Measurements from ENCODE around the gene PIR.
A peak's percentile ranks its signal among the peaks of the same experiment; 100 is the strongest.

Gene PIR

DNA sequence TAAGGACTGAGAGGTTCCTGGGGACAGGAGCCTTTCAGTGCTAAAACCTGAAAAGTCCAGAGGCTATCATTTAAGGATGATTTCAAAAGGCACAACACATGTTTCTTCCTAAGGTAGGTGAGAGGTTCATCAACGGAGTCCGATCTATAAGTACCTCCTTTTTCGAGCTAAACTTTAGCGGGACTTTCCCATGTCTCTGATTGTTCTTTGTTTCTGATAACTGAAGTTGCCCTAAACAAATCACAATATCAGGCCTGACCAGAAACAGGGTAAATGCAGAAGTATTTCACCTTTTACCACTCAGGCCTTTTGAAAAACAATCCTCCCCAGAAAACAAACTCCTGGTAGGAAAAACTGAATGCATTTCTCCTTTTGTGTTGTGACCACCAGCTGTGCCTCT lies 17.6 kb downstream of the PIR start:
- DNase-seq: no peak

DNA sequence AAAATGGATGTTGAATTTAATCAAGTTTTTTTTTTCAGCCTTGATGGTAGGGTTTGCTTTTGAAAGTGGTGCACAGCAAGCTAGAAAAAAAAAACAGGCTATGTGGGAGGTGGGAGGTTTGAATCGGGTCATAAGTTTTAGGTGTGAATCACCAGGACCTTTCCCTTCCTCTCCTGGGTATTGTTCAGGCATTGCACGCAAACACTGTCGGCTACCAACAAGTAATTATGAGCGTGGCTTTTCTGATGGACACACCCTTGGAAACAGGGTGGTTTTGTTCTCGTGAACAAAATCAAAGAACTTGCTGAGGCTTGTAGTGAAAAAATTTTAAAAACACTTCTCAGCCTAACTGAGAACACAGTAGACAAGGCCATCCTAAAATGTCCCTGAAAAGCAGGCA lies 18.1 kb downstream of the PIR start:
- DNase-seq: no peak

DNA sequence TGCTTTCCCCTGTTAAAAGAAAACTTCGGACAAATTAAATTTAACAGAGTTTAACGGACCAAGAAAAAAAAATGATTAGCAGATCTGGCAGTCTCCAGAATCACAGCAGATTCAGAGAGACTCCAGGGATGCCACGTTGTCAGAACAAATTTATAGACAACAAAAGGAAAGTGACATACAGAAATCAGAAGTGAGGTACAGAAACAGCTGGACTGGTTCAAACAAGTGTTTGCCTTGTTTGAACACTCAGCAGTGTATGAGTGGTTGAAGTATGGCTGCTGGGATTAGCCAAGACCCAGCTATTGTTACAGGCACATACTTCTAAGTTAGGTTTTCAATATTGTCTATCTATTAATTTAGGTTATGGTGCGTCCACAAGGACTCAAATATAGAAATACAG lies 19.1 kb downstream of the PIR start:
- DNase-seq: no peak

DNA sequence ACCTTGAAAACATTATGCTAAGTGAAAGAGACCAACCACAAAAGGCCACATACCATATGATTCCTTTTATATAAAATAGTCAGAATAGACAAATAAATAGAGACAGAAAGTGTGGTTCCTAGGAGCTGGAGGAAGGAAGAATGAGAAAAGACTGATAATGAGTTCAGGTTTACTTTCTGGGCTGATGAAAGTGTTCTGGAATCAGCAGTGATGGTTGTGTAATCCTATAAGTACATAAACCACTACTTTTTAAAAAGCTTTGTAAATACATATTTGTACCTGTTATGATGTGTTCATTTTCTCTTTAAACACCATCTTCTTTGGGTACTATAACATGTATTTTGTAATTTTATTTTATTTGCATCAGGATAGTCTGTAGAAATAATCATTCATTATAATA lies 20.6 kb downstream of the PIR start:
- DNase-seq: no peak

DNA sequence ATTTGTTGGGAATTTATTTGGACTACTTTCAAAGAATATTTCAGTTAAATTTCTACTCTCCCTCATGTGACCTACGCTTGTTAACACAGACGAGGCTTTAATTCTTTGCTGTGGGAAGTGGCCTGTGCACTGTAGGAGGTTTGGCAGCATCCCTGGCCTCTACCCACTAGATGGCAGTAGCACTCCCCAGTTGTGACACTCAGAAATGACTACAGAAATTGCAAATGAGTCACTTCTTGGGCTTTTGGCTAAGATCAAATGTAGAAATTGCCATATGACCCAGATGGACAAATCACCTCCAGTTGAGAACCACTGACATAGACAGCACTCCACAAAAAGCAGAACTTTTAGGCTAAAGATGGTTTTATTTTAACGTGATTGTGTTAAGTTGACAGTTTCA lies 22.1 kb downstream of the PIR start:
- peak; percentile 53 for DNase-seq

DNA sequence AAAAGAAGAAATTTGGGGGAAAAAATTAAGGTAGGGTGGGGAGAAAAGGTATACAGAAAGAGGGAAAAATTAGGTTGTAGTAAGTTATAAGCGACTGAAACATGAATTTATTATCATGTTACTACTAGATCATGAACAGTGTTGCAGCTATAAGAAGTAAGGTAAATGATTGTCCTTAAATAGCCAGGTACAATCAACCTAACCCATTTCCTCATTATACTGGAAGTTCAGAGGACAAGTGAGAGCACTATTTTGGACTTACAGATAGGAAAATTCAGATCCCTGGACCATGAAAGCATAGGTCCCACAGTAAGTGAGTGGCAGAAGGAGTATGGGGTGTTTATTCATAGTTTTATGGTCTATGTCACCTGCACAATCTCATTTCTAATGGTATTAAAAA lies 23.5 kb downstream of the PIR start:
- no peak for DNase-seq

DNA sequence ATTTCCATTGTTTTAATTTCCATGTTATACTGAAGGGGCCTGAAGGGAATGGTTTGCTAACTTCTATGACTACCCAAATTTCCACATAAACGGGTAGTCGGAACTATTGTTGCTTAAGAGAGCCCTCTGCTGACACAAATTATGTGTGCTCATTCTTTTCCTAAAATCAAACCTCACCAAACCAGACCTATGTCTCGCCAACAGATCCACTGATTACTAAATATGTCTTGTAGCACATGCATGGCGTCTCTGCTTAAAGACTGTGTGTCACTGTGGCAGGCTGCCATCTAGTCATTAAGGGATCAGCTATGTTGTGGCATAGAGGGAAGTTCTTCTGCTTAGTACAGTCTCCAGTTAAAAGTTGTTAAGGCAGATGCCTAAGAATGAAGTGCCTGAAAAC lies 25.1 kb downstream of the PIR start:
- DNase-seq: no peak

DNA sequence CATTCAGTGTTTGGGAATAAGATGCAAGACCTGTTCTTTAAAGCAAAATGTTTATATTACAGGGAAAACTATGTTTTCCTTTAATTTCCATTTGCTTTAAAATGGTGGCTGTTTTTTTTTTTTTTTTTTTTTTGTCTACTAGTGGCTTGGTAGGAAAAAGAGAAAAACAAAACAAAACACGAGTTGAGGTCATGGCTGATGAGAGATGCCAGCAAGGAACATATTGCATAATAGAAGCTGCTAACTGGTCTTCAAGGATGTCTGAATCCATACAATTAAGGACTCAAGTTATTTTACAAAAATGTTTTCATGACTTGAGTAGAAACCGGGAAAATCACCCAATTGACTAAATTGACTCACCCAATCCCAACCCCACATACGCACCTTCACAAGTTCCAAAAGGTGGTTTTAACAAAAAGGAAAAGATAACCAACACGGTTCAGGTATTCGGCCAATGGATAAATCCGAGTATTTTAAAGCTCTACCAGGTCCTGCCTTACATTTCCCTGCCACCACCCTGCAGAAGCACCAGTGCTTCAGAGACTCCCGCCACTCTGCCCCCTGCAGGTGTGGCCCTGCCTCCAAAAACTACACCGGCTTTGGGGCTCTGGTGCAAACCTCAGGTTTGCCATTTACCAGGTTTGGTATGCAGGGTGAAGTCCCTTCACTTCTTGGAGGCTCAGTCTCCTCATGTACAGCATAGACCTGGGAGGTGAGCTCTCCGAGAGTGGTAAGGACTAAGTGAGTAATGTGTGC lies 27.1 kb downstream of the PIR start:
- no peak for DNase-seq

DNA sequence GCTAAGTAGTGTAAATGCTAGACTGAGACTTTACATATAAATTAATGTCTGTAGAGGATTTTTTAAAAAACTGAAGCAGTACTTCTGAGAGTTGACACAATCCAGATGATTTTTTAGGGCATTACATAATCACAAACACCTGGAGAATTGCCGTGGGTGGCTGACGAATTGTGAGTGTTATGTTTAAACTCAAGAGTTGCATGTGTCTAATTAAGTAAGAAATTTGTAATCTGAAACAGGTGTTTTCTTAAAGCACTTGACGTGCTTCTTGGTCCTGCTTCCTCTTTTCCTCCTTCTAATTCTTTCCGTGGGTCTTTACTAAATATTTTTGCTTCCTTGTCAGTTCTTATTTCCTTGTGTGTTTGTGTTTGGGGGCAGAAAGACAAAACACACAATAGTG lies 27.8 kb downstream of the PIR start:
- no peak for DNase-seq

DNA sequence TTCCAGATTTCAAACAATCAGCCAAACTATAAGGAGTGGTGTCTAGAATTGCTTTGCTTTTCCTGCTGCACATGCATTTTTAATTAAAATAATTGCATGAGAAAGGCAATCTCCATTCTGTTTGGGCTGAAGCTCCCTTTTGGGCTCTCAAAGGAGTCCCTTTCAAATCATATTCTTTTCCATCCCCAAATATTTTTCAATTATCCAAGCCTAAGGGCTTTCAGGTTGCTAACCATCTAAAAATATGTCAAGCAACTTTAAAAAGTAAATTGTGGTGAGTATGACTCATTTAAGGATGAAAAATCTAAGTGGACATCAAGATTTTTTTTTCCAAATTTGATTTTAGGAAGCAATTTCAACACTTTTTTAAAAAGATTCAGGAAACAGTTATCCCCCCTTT lies 28.4 kb downstream of the PIR start:
- no peak for DNase-seq

DNA sequence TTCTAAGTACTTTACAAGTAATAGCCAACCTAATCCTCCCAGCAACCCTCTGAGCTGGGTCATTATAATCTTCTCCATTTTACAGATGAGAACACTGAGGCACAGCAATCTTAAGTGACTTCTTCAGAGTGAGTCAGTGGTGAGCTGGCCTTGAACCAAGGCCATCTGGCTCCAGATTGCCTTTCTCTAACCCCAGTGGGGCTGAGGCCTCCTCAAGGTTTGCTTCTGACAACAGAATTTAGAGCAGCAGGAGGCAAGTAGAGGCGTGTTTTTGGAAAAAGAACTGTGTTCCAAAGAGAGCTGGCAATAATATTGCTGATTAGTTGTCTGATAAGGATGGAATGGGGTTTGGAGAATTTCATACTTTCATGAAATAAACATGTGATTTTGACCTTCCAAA lies 41.2 kb downstream of the PIR start:
- DNase-seq: no peak

DNA sequence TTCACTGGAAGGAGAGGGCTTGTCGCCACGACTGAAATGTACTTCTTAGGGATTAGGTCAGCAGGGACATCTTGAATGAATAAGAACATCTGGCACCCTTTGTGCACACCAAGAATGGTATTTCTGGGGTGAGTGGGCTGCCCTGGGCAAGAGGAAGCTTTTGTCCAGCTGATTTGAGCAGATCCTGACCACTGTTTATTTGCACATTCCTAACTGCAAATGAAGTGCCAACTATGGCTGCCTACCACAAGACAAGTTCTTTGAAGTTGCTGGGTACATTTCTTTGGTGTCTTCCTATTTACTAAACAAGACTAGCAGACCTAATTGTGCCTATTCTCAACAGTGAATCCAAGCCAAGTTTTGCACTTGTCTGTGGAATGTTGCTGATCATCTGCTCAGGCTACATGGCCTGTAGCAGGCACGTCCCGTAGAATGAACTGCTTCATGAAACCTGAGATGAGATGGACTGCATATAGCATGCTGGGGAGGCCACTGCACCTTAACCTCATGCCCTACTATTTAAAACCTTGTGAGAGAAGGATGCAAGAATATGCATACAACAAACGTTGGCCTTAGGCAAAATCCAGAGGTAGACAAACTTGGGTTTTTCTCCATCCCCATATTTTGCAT lies 45.0 kb downstream of the PIR start:
- no peak for DNase-seq

DNA sequence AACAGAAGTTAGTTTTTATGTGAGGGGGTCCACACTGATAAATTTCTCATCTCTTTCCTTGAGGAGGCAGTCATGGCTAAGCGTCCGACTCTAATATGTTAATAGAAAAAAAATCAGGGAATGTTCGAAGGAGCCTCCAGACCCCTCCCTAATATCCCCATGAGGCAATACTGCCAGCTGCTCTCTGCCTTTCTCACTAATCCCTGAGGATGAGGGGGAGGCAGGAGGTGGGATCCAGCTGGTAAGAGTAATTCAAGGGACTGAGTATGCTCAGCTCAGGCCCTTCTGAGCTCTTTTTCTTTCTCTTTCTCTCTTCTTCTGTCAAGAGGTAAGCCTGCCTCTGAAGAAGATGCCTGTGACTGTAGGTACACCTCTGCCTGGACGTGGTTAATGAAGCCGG lies 51.7 kb downstream of the PIR start:
- no peak for DNase-seq

DNA sequence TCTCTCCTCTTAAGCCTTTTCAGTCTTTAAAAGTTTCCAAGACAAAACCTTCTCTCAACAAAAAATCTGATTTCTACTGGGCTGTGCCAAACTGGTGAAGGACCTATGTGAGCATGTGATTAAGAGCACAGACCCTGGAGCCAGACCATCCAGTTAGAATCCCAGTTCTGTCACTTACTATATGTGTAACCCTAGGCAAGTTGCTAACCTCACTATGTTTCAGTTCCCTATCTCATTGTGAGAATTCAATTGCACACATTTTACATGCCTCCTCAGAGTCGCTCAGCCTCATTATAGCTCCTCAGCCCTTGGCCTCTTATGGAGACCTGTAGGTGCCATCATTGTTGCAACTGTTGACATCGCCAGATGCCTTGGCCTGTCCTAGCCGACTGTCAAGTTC lies 54.8 kb downstream of the PIR start:
- no peak for DNase-seq

DNA sequence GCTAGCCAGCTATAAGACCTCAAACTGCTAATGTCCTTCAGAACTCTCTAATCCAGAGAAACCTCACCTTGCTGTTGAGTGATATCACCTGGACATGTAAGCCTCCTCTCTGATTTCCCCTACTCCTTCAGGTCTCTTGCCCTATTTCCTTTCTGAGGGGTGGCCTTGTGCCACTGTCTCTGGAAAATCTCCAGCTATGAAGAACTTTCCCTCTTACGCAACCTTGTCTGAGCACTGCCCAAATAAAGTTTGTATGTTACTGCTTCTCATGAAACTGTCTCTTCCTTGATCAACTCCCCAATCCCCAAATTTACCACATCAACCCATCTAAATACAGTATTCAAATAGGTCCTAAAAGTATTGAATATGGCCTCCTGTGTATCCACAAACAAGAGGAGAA lies 55.4 kb downstream of the PIR start:
- DNase-seq: no peak

DNA sequence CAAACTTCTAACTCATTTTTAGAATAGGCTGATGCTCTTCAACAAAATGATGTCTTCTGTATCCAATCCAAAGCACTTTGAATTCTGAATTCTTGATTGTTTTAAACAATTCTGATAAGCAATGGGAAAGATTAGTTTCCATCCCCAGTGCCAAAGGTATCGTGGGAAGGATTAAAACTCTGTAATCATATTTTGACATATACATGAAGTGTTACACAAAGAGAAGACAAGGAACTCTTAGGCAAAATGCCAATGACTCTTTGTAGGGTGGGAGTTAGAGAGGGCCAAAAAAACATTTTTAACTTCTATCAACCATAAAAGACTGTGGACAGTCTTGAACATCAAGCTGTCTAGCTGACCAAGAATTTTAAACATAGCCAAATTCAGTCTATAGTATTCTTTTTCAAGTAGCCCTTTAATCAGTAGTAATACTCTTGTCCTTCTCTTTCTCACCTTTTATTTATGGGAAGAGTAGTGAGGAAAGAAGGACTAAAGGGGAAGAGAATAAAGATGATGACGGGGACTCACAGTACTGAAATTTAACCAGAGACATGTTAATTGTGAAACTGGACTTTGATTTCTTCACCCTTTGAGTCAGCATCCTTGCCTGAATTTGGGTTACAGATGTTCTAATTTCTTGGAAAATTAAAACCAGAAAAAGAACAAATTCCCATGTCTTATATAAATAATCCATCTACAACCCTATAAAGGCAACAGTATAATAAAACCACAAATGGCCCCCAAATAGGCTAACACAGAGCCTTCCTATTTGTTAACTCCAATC lies 57.1 kb downstream of the PIR start:
- DNase-seq: no peak

DNA sequence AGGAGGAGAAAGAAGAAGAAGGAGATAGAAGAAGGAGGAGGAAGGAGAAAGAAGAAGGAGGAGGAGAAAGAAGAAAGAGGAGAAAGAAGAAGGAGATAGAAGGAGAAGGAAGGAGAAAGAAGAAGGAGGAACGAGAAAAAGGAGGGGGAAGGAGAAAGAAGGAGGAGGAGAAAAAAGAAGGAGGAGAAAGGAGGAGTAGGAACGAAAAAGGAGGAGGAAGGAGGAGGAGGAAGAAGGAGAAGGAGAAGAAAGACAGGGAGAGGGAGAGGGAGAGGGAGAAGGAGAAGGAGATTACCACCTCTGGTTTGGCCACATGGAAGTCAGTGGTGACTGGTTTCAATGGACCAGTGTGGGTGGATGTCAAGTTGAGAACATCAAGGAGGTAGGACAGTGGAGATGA lies 58.9 kb downstream of the PIR start:
- DNase-seq: no peak

DNA sequence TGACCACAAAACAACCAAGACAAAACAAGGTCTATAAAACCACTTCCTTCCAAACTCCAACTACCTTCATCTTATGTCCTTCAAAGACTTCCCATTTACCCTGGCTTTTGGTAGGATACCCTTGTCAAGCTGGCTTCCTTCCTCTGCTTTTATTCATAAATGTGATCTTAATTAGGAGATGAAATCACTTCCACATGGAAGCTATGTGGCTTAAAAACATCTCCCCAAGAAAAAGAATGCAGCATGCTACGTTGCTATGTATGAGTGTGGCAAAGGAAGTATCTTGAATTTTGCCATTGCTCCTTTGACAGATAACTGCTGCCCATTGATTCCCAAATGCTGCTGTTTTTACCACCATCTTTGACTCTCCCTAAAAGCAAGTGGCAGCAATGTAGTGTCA lies 62.5 kb downstream of the PIR start:
- no peak for DNase-seq

DNA sequence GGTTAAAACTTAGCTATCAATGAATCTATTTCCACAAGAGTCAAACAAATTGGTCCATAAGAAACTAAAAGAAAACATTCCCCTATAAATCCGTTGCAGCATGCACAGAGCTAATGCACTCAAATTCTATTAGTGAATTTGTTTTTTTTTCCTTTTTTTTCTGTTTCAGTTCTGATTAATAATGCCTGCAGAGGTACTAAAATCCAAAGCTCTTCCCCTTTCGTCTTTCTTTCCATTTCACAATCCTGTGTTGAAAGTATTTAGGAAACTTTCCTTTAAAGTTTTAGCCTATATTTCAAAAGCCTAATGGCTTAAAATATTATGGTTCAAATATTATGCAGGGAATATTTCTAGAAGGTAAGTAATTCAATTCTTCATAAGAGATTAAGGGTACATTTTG lies 63.1 kb downstream of the PIR start:
- no peak for DNase-seq

DNA sequence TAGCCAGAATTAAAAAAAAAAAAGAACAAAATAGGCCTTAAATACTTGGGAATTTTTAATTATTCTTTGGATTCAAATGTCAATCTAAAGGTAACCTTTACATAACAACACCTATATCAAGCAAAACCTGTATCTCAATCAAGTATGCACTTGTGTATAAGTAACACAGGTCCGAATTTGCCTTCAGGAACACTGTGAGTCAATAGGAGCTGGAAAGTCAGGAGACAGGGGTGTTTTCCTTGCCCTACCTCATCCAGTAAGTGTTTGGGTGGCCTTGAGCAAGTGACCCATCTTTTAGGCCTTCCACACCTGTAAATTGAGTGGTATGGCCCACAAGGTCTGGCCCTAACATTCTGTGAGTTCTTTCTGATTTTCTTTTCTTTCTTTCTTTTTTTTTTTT lies 68.1 kb downstream of the PIR start:
- DNase-seq: no peak

DNA sequence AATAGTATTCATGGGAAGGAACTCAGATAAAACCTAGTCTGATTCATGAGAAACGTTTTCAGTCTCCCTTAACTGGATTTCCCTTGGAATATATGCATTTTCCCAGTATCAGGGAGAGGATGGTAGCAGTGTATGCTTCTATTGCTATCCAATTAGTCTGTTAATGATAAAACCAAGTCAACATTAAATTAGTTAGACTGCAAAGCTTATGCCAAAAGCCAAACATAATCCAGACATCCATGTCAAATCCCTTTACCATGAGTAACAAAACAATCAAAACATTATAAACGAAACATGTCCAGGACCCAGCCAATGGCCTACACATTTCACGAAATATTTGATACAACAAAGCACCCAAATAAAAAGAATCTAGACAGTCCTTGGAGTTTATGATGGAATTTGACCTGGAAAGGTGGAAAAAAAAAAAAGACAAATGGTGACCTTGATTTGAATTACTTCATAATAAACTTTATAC lies 74.4 kb downstream of the PIR start:
- DNase-seq: no peak

DNA sequence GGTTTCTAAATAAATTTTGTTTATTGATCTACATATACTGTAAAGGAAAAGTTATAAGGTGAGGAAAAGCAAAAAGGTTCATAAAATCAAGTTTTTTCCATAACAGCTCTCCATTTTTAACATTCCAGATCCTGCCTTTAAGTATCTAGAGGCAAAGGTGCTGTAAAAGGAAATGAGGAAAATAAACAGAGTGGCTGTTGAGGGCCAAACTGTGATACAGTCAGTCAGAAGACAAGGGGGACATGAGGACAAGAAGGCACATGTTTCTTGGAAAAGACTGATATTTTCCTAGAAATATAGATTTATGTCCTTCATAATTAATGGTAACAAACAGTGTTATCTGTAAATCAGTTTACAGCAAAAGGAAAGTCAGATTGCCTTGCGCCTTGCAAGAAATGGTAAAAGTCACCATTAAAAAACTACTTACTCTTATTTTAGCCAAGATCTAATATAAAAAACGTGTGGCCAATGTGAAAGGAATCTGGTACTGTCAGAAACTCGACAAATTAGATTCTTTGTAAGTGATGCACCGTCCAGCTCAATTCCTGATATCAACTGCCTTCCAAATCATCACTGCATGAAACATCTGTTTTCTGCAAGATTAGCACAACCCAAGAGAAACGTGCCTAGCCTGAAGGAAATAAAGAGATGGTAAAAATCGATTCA lies 75.0 kb downstream of the PIR start:
- no peak for DNase-seq

DNA sequence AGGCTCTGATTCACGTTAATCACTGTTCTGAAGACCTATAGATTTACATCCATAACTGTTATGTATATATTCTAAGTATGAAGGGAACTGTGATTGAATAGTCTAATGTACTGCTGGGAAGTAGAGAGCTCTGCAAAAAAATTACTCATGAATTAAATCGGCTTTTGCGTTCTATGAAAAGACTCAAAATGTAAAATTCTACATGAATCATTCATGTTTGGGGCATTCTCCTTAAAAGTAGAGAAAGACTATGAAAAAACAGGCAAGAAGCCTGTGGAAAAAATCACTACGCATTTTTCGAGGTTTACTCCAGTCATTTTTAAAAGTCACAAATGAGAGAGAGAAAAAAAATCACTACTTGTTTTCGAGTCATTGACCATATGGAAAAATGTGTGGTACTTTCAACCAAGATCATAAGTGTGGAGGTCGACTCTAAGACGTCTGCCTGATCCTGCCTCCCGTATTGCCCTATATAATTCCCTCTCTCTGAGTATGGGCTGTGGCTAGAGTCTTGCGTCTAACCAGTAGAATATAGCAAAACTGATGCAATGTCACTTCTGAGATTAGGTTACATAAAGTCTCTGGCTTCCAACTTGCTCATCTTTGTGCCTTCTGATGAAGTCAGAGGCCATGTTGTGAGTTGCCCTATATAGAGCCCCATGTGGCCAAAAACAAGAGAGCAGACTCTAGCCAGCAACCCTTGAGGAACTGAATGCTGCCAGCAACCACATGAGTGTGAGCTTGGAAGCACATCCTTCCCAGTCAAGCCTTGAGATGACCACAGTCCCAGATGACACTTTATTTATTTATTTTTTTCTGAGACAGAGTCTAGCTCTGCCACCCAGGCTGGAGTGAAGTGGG lies 76.8 kb downstream of the PIR start:
- no peak for DNase-seq

Measured in left hindlimb (tissue), 1 donor.